Measurements from ENCODE around the gene UBE2U.
"Not testable (repeated sequence)": the region's sequence is repeated elsewhere in the genome, so short reads cannot be mapped to it uniquely, and the experiment has no call there.

UBE2U gene

GRCh38 chr1:64239519-64239918, 36.1 kb downstream of the UBE2U start:
- not testable (repeated sequence) for DNase-seq

GRCh38 chr1:64240206-64240605, 36.8 kb downstream of the UBE2U start:
- no peak for DNase-seq

DNA sequence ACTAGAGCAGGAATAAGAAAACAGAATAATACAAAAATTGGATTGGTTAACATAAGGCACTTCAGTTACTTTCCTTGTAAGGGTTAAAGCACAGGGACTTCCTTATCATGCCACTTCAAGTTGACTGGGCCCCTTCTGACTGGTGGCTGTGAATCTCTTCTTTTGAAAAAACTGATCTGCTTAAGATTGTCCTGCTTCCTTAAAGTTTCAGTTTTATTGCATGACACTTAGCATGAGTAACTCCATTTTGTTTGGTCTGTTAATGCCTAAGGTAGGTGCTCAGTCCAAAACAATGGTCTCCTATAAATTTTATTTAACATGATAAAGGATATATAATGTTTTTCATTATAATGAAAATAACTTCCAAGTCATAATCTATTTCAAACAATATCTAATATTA, 37.6 kb downstream of the UBE2U start:
- no peak for DNase-seq

- DNase-seq, result peak in 1 of 58 donors; percentile 17
These were observed 39.7 kb downstream of the UBE2U start for GRCh38 chr1:64242895-64243756.

- no peak for DNase-seq
These were observed 40.3 kb downstream of the UBE2U start for GRCh38 chr1:64243757-64244080.

DNA sequence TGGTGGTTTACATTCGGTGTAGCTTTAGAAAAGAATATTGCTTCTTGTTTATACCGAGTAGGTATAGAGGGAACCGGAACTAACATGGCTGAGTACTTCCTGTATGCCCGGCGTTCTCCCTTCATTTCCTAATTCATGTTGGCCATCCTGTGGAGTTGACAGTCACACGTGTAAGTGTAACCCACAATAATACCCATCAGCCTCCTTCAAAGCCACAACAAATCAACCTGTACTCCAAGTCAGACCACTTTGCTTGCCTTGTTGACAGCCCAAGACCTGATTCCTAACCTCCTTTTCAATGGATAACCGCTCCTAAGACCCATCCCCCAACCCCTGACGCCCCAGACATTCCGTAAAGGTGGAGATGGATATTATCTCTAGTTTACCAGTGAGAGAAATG, 42.1 kb downstream of the UBE2U start:
- DNase-seq, result peak in 5 of 58 donors; percentile 2 to 7 (median 4)

DNA sequence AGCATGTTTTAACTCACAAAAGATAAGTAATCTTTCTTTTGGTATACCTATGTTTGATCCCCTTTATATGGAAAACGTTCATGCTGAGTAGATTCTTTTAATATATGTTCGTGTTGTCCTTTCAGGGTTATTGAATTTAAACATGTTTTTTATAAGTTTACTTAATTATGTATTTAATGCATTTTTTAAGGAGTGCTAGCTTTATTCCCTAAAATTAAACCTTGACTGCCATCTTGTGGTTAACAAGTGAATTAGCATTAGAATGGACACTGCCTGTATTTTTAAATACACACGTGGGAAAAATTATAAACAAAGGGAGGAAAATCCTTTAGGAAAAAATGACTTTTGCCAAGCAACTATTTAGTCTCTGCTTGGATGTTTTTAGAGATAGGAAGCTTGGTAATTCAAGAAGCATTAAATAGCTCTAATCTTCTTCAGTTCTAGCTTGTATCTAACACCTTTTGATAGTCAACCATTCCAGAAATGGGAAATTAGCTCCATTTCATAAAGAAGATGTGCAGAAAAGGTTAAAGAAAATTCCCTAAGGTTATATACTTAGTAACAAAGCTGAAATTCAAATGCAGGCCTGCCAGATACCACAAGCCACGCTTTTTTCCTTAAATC, 43.0 kb downstream of the UBE2U start:
- peak in 1 of 58 donors; percentile 19 for DNase-seq

GRCh38 chr1:64248065-64248464, 44.6 kb downstream of the UBE2U start:
- no peak for DNase-seq

- DNase-seq, result not testable (repeated sequence)
These were observed 47.0 kb downstream of the UBE2U start for GRCh38 chr1:64250472-64250871.

GRCh38 chr1:64251971-64252370, 48.5 kb downstream of the UBE2U start:
- DNase-seq, result no peak

DNA sequence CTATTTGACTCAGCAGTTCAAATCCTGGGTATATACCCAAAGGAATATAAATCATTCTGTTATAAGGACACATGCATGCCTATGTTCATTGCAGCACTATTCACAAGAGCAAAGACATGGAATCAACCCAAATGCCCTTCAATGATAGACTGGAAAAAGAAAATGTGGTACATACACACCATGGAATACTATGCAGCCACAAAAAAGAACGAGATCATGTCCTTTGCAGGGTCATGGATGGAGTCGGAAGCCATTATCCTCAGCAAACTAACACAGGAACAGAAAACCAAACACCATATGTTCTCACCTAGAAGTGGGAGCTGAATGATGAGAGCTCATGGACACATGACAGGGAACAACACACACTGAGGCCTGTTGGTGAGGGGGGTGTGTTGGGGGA, 53.8 kb downstream of the UBE2U start:
- DNase-seq, result not testable (repeated sequence)

DNA sequence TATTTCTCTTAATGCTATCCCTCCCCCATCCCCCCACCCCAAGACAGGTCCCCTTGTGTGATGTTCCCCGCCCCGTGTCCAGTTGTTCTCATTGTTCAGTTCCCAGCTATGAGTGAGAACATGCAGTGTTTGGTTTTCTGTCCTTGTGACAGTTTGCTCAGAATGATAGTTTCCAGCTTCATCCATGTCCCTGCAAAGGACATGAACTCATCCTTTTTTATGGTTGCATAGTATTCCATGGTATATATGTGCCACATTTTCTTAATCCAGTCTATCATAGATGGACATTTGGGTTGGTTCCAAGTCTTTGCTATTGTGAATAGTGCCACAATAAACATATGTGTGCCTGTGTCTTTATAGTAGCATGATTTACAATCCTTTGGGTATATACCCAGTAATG, 55.0 kb downstream of the UBE2U start:
- not testable (repeated sequence) for DNase-seq

DNA sequence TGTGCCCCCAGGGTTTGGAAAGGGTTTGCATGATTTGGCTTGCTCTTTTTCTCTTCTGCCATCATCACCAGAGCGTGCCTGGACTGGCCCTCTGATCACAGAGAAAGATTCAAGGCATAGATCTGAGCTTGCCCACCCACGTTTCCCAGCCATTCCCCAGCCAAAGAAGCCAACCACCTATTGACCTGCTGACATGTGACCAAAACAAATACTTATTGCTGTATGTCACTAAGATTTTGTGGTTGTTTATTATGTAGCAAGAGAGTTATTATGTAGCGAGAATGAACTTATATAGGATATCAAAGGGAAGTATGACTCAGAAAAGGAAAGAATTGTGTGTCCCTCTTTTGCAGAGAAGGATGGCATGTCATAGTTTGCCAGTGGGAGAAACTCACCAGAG, 59.9 kb downstream of the UBE2U start:
- DNase-seq, result no peak

- no peak for DNase-seq
These were observed 60.4 kb downstream of the UBE2U start for GRCh38 chr1:64263856-64264255.

DNA sequence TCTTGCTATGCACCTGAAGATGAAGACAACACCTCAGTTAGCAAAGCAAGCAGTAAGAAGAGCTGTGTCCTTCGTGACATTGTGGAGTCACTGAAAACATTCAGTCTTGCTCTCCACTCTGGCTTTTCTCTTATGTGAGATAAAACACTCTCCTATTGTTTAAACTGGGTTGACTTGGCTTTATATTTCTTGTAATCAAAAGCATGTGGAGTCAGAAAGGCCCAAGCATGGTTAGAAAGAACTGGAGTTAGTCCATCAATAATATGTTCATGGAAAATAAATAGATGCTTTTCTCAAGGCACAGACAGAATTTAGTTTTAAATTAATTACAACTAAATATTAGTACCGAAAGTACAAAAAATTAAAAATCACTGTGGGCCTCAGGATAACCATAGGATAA, 61.7 kb downstream of the UBE2U start:
- no peak for DNase-seq

DNA sequence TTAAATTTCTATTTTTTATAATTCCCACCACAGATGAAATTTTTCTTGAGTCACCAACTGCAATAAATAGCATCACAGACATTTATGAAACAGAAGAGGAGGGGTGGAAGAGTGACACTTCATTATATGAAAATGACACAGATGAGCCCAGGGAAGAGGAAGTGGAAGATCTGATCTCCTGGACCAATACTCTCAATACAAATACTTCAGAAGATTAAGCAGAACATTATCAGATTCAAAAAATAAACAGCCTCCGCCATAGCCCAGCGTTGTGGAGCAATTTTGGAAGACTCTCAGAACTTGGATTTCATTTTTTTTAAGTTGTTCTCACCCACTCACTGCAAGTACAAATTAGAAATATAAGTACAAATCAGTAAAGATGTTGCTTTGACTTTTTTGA, 63.6 kb downstream of the UBE2U start:
- DNase-seq, result no peak

DNA sequence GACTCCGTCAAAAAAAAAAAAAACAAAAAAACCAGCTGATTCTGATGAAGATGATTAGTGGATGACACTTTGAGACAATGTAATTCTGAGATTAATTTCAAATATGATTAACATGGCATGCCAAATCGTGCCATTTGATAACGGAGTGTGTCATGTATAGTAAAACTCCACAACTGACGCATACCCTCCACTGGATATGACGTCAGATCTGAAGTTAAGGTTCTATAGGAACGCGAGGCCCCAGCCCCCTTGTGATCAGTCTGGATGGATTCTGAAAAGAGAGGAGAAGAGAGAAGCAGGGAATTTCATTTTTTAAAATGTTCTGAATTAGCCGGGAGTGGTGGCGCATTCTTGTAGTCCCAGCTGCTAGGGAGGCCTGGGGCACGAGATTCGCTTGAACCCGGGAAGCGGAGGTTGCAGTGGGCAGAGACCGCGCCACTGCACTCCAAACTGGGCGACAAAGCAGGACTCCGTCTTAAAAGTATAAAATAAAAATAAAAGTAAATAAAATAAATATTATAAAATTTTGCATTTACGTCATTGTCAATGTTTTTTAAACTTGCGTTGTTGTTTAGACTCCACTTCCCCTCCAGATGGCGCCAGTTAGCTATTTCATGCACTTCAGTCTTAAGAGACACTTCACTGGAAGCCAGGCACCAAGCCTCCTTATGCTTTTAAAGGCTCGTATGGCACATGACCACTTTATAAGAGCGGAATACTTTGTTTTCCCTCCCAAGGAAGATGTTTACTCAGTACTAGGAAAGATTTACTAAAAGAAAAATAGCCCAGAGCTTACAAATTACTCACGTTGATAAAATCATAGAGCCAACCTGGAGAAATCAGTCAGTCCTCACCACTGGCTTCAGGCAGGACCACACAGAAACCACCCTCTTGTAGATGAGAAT, 65.5 kb downstream of the UBE2U start:
- peak in 45 of 58 donors; percentile 2 to 81 (median 21) for DNase-seq

- no peak for DNase-seq
These were observed 66.1 kb downstream of the UBE2U start for GRCh38 chr1:64269558-64269884.

- no peak for DNase-seq
These were observed 76.6 kb downstream of the UBE2U start for GRCh38 chr1:64280001-64280400.

DNA sequence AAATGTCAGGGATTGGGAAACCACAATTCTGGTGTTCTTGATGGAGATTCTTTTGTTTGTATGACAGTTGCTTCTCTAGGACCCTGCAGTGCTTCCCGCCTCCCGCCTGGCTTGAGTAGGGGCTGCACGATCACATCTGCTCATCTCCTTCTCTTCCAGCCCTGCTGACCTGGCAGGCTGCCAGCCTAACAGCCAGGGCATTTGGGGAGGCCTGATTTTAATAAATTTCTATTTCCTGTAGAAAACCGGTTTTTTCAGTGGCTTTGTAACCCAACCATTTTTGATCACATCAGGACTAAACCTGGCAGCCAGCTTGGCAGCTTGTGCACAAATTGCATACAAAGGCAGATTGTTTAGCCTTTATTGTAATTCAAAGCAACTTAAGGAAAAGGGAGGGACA, 78.9 kb downstream of the UBE2U start:
- DNase-seq, result peak in 16 of 58 donors; percentile 1 to 59 (median 6)

- DNase-seq, result no peak
These were observed 83.6 kb downstream of the UBE2U start for GRCh38 chr1:64287071-64287470.

GRCh38 chr1:64290420-64290819, 87.0 kb downstream of the UBE2U start:
- DNase-seq, result no peak

Data from anterior cingulate cortex (tissue), 58 donors.